NCI-H446 (cell line): Measurements from ENCODE around the gene CBFB.

Experiments used
- DNase-seq, 2 experiments: peaks; one replicate each; lab custom pipeline; 2025; lab: John Stamatoyannopoulos, UW

Gene CBFB

GRCh38 chr16:67016681-67017420 is 12.1 kb upstream of the CBFB start:
- DNase-seq = no peak

- DNase-seq = no peak
Observed at GRCh38 chr16:67017421-67017750, 11.6 kb upstream of the CBFB start.

GRCh38 chr16:67017810-67018488 is 11.0 kb upstream of the CBFB start:
- peak; percentile 21 to 76 for DNase-seq

- no peak for DNase-seq
Observed at GRCh38 chr16:67019171-67019570, 9.8 kb upstream of the CBFB start.

GRCh38 chr16:67021321-67021720 is 7.6 kb upstream of the CBFB start:
- DNase-seq = no peak

GRCh38 chr16:67022531-67023214 is 6.3 kb upstream of the CBFB start:
- no peak for DNase-seq

GRCh38 chr16:67023689-67024088 is 5.3 kb upstream of the CBFB start:
- DNase-seq = no peak

GRCh38 chr16:67024384-67025209 is 4.4 kb upstream of the CBFB start:
- DNase-seq = no peak

- DNase-seq = no peak
Observed at GRCh38 chr16:67025210-67025550, 3.8 kb upstream of the CBFB start.

- no peak for DNase-seq
Observed at GRCh38 chr16:67026570-67026969, 2.4 kb upstream of the CBFB start.

- no peak for DNase-seq
Observed at GRCh38 chr16:67027046-67027445, 1.9 kb upstream of the CBFB start.

- no peak for DNase-seq
Observed at GRCh38 chr16:67028167-67028695, 718 bp upstream of the CBFB start.

- no peak for DNase-seq
Observed at GRCh38 chr16:67029254-67030096, 526 bp downstream of the CBFB start.

GRCh38 chr16:67030221-67030962 is 1.4 kb downstream of the CBFB start:
- no peak for DNase-seq

GRCh38 chr16:67034487-67034886 is 5.5 kb downstream of the CBFB start:
- DNase-seq = no peak

GRCh38 chr16:67035364-67035763 is 6.4 kb downstream of the CBFB start:
- no peak for DNase-seq

GRCh38 chr16:67036323-67036741 is 7.4 kb downstream of the CBFB start:
- no peak for DNase-seq

GRCh38 chr16:67039260-67040020 is 10.5 kb downstream of the CBFB start:
- no peak for DNase-seq

GRCh38 chr16:67040166-67040565 is 11.2 kb downstream of the CBFB start:
- DNase-seq = no peak

- DNase-seq = no peak
Observed at GRCh38 chr16:67040906-67041305, 12.0 kb downstream of the CBFB start.
